GM23338 (cell line): ENCODE results near the gene PSMD4. TPM values are rescaled to one million over a fixed set of nuclear protein-coding genes. Genes with fewer than 3 reads are reported as not detected.

ENCODE experiments used
- ATAC-seq: fragments of 200-7000 bp; cut with Tn5 transposase; 3 replicates; pipeline ENCODE4 v1.9.1; 2020
- DNase-seq: peaks from one replicate; pipeline ENCODE4 v3.0.0-alpha.2; 2015; ENCODE audit warnings: low spot score
- H2AFZ ChIP-seq: fragments of 200-600 bp; sonication (generic); 2 replicates; pipeline ENCODE4 v1.8.0; 2016; ENCODE audit warnings: antibody characterized with exemption, mild to moderate bottlenecking, moderate library complexity
- H3F3A ChIP-seq: fragments of 200-600 bp; sonication (generic); replicated peaks from 2 replicates; pipeline ENCODE4 v1.8.0; 2017; ENCODE audit warnings: antibody characterized with exemption, mixed run types, low read depth
- H3K27ac ChIP-seq: fragments of 200-600 bp; sonication (generic); 2 replicates; pipeline ENCODE4 v1.6.1; 2016; ENCODE audit warnings: low read depth
- H3K27me3 ChIP-seq: fragments of 200-600 bp; sonication (generic); 2 replicates; pipeline ENCODE4 v1.8.0; 2016; ENCODE audit warnings: mild to moderate bottlenecking, mixed run types, moderate library complexity; ENCODE audit not compliant: insufficient read depth
- H3K36me3 ChIP-seq: fragments of 200-600 bp; sonication (generic); 2 replicates; pipeline ENCODE4 v1.8.0; 2016; ENCODE audit warnings: mild to moderate bottlenecking; ENCODE audit not compliant: insufficient read depth
- H3K4me1 ChIP-seq: fragments of 200-600 bp; sonication (generic); 2 replicates; pipeline ENCODE4 v1.8.0; 2016; ENCODE audit warnings: mild to moderate bottlenecking, moderate library complexity; ENCODE audit not compliant: insufficient read depth
- H3K4me2 ChIP-seq: fragments of 200-600 bp; sonication (generic); 2 replicates; pipeline ENCODE4 v1.7.1; 2017; ENCODE audit warnings: mixed run types
- H3K4me3 ChIP-seq: fragments of 200-600 bp; sonication (generic); 2 replicates; pipeline ENCODE4 v1.6.1; 2016; ENCODE audit warnings: mixed run types
- H3K79me2 ChIP-seq: fragments of 200-600 bp; sonication (generic); replicated peaks from 2 replicates; pipeline ENCODE4 v1.8.0; 2017; ENCODE audit warnings: mild to moderate bottlenecking; ENCODE audit not compliant: insufficient read depth
- H3K9me2 ChIP-seq: fragments of 200-600 bp; sonication (generic); 2 replicates; pipeline ENCODE4 v1.8.0; 2017; ENCODE audit not compliant: insufficient read depth
- H4K20me1 ChIP-seq: fragments of 200-600 bp; sonication (generic); replicated peaks from 2 replicates; pipeline ENCODE4 v1.8.0; 2017; ENCODE audit warnings: mild to moderate bottlenecking; ENCODE audit not compliant: insufficient read depth
- H3K27ac Mint-ChIP-seq: 2 replicates; pipeline ENCODE4 v1.8.0; 2020; ENCODE audit warnings: inconsistent platforms, mild to moderate bottlenecking, moderate library complexity, mixed read lengths
- H3K27me3 Mint-ChIP-seq: 3 replicates; pipeline ENCODE4 v1.8.0; 2022; ENCODE audit warnings: low read depth, mild to moderate bottlenecking, moderate library complexity, mixed read lengths, inconsistent platforms; ENCODE audit not compliant: insufficient read depth, poor library complexity
- H3K36me3 Mint-ChIP-seq: 3 replicates; pipeline ENCODE4 v1.8.0; 2021; ENCODE audit warnings: low read depth, mild to moderate bottlenecking, inconsistent platforms, moderate library complexity, mixed read lengths
- H3K4me1 Mint-ChIP-seq: 3 replicates; pipeline ENCODE4 v1.8.0; 2020; ENCODE audit warnings: mild to moderate bottlenecking, inconsistent platforms, mixed read lengths
- H3K4me3 Mint-ChIP-seq: 3 replicates; pipeline ENCODE4 v1.8.0; 2021; ENCODE audit warnings: moderate library complexity, mild to moderate bottlenecking, inconsistent platforms, mixed read lengths
- H3K9me3 Mint-ChIP-seq: 3 replicates; pipeline ENCODE4 v1.8.0; 2020; ENCODE audit warnings: moderate library complexity, mild to moderate bottlenecking, inconsistent platforms, mixed read lengths
- CREB1 ChIP-seq: fragments of 250-450 bp; sonication (Bioruptor Pico); IDR thresholded peaks from 2 replicates; pipeline ENCODE4 v1.5.0; 2020; ENCODE audit warnings: low read depth, mild to moderate bottlenecking, moderate library complexity
- NANOG ChIP-seq: IDR thresholded peaks from 2 replicates; pipeline ENCODE4 v1.6.1; 2016; ENCODE audit warnings: antibody characterized with exemption, borderline replicate concordance
- POLR2AphosphoS5 ChIP-seq: IDR thresholded peaks from 2 replicates; pipeline ENCODE4 v1.6.1; 2016; ENCODE audit warnings: antibody characterized with exemption, low read depth
- STAT1 ChIP-seq: IDR thresholded peaks from one replicate; pipeline ENCODE4 v1.6.1; 2016; ENCODE audit warnings: antibody characterized with exemption; ENCODE audit not compliant: unreplicated experiment
- ZNF114 ChIP-seq: fragments of 250-450 bp; sonication (Bioruptor Pico); IDR thresholded peaks from 2 replicates; pipeline ENCODE4 v1.5.0; 2020; ENCODE audit warnings: mild to moderate bottlenecking, moderate library complexity
- ZNF331 ChIP-seq: fragments of 250-450 bp; sonication (Bioruptor Pico); IDR thresholded peaks from 2 replicates; pipeline ENCODE4 v1.5.0; 2020; ENCODE audit warnings: low read depth, mild to moderate bottlenecking, moderate library complexity
- polyA plus RNA-seq: library from polyadenylated mRNA; unstranded; fragments of >200 nt; fragmentation: Nextera tagmentation; extraction: Ambion mirVana; gene quantifications from 2 replicates; pipeline ENCODE4 v1.2.1, GENCODE V29; 2016
- total RNA-seq: library from RNA; depleted of rRNA; stranded (reverse); fragments of >200 nt; shearing (Covaris generic); gene quantifications from 2 replicates; pipeline ENCODE4 v1.2.3, GENCODE V29; 2014
- TF ChIP-seq, protein P1 (sequence below), 2 experiments: fragments of 200-600 bp in 1 of 2; sonication (generic) in 1 of 2; conservative IDR thresholded peaks; 2 replicates each; pipeline versions ENCODE4 v1.5.1 to v1.6.1; 2016 to 2017; ENCODE audit warnings: antibody characterized with exemption in 2 of 2, low read depth in 2 of 2, mild to moderate bottlenecking in 2 of 2, moderate library complexity in 1 of 2
- TF ChIP-seq, protein P2 (sequence below): IDR thresholded peaks from one replicate; pipeline ENCODE4 v1.6.1; 2018; ENCODE audit warnings: antibody characterized with exemption; ENCODE audit not compliant: unreplicated experiment
- TF ChIP-seq, protein P3 (sequence below): fragments of 250-450 bp; sonication (Bioruptor Pico); IDR thresholded peaks from 2 replicates; pipeline ENCODE4 v1.5.0; 2020; ENCODE audit warnings: mild to moderate bottlenecking, moderate library complexity

Gene PSMD4
- total and polyA plus RNA-seq, 2 experiments from 2014 or later, result 171 to 235 TPM

DNA sequence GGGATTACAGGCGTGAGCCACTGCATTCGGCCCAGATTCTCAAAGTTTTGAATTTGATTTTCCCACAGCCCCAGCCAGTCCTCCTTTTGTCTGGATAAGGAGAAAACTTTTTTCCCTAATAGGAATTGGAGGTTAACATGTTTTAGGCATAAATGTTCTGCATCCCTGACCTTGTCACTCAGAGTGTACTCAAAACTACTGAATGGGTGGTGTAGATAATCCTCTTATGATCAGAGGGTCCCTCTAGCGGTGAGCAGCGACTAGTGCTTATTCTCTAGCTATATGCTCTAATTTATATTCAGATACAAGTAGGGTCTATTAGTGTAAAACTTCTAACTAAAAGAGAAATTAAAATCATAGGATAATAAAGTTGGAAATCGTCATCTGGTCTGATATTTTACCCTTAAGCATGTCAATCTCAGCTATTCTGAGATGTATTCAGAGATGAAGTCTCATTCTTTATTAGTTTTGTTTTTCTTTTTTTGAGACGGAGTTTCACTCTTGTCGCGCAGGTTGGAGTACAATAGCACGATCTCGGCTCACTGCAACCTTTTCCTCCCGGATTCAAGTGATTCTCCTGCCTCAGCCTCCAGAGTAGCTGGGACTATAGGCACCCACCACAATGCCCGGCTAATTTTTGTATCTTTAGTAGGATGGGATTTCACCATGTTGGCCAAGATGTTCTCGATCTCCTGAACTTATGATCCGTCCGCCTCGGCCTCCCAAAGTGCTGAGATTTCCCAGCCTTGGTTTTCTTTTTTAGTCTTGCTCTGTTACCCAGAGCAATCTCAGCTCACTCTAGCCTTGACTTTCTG, 2.7 kb upstream of the PSMD4 start:
- Mint-ChIP-seq H3K27ac (no peak overlapping the region), H3K4me1 (peaks cover 7% of the 10 kb centered on the region), H3K9me3 (peaks cover 3% of the 10 kb centered on the region; the same call in 1 of the 3 replicates), H3K36me3 (peaks cover 30% of the 10 kb centered on the region), H3K4me3 (no peak overlapping the region), H3K27me3 (peaks cover 11% of the 10 kb centered on the region)
- Histone ChIP-seq H3K27ac (no peak overlapping the region), H3K9me2 (no peaks in the 10 kb centered on the region), H3K4me2 (no peak overlapping the region), H3K27me3 (no peaks in the 10 kb centered on the region), H3K4me1 (peaks cover 6% of the 10 kb centered on the region; the same call in 1 of the 2 replicates), H3K79me2 (peaks cover 18% of the 10 kb centered on the region), H3K36me3 (peaks cover 19% of the 10 kb centered on the region), H4K20me1 (peaks cover 6% of the 10 kb centered on the region), H3K4me3 (no peak overlapping the region), H2AFZ (no peak overlapping the region), H3F3A (peaks cover 26% of the 10 kb centered on the region)
- no peak for TF ChIP-seq NANOG
- TF ChIP-seq, protein P1, sequence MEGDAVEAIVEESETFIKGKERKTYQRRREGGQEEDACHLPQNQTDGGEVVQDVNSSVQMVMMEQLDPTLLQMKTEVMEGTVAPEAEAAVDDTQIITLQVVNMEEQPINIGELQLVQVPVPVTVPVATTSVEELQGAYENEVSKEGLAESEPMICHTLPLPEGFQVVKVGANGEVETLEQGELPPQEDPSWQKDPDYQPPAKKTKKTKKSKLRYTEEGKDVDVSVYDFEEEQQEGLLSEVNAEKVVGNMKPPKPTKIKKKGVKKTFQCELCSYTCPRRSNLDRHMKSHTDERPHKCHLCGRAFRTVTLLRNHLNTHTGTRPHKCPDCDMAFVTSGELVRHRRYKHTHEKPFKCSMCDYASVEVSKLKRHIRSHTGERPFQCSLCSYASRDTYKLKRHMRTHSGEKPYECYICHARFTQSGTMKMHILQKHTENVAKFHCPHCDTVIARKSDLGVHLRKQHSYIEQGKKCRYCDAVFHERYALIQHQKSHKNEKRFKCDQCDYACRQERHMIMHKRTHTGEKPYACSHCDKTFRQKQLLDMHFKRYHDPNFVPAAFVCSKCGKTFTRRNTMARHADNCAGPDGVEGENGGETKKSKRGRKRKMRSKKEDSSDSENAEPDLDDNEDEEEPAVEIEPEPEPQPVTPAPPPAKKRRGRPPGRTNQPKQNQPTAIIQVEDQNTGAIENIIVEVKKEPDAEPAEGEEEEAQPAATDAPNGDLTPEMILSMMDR (conservative IDR thresholded peaks at IDR 0.05; ENCODE audit: low read depth in 2 of 2), result peak; percentile 77 to 97
- ATAC-seq (peak; percentile 52), DNase-seq (peak; percentile 93)

DNA sequence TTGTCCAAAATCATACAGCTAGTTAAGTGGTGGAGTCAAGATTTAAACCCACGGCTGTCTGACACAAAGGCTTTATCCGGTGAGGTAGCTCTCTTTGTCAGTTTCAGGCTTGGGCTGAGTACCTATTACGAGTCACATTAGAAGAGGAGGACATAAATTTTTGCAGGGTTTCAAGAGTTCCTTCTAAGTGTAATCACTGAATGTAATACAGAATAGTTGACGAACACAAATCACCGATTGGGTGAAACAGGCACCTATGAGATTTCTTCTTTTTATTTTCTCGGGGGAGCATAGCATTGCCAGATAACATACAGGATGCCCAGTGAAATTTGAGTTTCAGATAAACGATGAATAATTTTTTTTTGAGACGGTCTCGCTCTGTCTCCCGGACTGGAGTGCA, 847 bp downstream of the PSMD4 start:
- Histone ChIP-seq H2AFZ (no peak overlapping the region), H3K4me3 (peak overlapping the region; percentile 85), H3K4me2 (peak overlapping the region; percentile 96), H3K36me3 (no peaks in the 10 kb centered on the region), H3K4me1 (peaks cover 6% of the 10 kb centered on the region; the same call in 1 of the 2 replicates), H3K79me2 (peaks cover 53% of the 10 kb centered on the region), H4K20me1 (peaks cover 16% of the 10 kb centered on the region), H3F3A (peaks cover 9% of the 10 kb centered on the region), H3K27ac (peak overlapping the region; percentile 76), H3K27me3 (no peaks in the 10 kb centered on the region), H3K9me2 (no peaks in the 10 kb centered on the region)
- peaks cover 7% of the 10 kb centered on the region for H3K4me1 Mint-ChIP-seq
- peak overlapping the region; percentile 87 for H3K4me3 Mint-ChIP-seq
- peaks cover 13% of the 10 kb centered on the region; the same call in 2 of the 3 replicates for H3K36me3 Mint-ChIP-seq
- peak overlapping the region; percentile 91 for H3K27ac Mint-ChIP-seq
- ATAC-seq (no peak), DNase-seq (no peak)
- H3K27me3 Mint-ChIP-seq, result peaks cover 11% of the 10 kb centered on the region
- H3K9me3 Mint-ChIP-seq, result peaks cover 3% of the 10 kb centered on the region; the same call in 1 of the 3 replicates
- TF ChIP-seq ZNF114 (CRISPR knock-in tag) (no peak), ZNF331 (CRISPR knock-in tag) (no peak), POLR2AphosphoS5 (no peak), CREB1 (CRISPR knock-in tag) (no peak), STAT1 (no peak)
- TF ChIP-seq, protein P2, sequence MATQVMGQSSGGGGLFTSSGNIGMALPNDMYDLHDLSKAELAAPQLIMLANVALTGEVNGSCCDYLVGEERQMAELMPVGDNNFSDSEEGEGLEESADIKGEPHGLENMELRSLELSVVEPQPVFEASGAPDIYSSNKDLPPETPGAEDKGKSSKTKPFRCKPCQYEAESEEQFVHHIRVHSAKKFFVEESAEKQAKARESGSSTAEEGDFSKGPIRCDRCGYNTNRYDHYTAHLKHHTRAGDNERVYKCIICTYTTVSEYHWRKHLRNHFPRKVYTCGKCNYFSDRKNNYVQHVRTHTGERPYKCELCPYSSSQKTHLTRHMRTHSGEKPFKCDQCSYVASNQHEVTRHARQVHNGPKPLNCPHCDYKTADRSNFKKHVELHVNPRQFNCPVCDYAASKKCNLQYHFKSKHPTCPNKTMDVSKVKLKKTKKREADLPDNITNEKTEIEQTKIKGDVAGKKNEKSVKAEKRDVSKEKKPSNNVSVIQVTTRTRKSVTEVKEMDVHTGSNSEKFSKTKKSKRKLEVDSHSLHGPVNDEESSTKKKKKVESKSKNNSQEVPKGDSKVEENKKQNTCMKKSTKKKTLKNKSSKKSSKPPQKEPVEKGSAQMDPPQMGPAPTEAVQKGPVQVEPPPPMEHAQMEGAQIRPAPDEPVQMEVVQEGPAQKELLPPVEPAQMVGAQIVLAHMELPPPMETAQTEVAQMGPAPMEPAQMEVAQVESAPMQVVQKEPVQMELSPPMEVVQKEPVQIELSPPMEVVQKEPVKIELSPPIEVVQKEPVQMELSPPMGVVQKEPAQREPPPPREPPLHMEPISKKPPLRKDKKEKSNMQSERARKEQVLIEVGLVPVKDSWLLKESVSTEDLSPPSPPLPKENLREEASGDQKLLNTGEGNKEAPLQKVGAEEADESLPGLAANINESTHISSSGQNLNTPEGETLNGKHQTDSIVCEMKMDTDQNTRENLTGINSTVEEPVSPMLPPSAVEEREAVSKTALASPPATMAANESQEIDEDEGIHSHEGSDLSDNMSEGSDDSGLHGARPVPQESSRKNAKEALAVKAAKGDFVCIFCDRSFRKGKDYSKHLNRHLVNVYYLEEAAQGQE, result no peak
- TF ChIP-seq, protein P3, sequence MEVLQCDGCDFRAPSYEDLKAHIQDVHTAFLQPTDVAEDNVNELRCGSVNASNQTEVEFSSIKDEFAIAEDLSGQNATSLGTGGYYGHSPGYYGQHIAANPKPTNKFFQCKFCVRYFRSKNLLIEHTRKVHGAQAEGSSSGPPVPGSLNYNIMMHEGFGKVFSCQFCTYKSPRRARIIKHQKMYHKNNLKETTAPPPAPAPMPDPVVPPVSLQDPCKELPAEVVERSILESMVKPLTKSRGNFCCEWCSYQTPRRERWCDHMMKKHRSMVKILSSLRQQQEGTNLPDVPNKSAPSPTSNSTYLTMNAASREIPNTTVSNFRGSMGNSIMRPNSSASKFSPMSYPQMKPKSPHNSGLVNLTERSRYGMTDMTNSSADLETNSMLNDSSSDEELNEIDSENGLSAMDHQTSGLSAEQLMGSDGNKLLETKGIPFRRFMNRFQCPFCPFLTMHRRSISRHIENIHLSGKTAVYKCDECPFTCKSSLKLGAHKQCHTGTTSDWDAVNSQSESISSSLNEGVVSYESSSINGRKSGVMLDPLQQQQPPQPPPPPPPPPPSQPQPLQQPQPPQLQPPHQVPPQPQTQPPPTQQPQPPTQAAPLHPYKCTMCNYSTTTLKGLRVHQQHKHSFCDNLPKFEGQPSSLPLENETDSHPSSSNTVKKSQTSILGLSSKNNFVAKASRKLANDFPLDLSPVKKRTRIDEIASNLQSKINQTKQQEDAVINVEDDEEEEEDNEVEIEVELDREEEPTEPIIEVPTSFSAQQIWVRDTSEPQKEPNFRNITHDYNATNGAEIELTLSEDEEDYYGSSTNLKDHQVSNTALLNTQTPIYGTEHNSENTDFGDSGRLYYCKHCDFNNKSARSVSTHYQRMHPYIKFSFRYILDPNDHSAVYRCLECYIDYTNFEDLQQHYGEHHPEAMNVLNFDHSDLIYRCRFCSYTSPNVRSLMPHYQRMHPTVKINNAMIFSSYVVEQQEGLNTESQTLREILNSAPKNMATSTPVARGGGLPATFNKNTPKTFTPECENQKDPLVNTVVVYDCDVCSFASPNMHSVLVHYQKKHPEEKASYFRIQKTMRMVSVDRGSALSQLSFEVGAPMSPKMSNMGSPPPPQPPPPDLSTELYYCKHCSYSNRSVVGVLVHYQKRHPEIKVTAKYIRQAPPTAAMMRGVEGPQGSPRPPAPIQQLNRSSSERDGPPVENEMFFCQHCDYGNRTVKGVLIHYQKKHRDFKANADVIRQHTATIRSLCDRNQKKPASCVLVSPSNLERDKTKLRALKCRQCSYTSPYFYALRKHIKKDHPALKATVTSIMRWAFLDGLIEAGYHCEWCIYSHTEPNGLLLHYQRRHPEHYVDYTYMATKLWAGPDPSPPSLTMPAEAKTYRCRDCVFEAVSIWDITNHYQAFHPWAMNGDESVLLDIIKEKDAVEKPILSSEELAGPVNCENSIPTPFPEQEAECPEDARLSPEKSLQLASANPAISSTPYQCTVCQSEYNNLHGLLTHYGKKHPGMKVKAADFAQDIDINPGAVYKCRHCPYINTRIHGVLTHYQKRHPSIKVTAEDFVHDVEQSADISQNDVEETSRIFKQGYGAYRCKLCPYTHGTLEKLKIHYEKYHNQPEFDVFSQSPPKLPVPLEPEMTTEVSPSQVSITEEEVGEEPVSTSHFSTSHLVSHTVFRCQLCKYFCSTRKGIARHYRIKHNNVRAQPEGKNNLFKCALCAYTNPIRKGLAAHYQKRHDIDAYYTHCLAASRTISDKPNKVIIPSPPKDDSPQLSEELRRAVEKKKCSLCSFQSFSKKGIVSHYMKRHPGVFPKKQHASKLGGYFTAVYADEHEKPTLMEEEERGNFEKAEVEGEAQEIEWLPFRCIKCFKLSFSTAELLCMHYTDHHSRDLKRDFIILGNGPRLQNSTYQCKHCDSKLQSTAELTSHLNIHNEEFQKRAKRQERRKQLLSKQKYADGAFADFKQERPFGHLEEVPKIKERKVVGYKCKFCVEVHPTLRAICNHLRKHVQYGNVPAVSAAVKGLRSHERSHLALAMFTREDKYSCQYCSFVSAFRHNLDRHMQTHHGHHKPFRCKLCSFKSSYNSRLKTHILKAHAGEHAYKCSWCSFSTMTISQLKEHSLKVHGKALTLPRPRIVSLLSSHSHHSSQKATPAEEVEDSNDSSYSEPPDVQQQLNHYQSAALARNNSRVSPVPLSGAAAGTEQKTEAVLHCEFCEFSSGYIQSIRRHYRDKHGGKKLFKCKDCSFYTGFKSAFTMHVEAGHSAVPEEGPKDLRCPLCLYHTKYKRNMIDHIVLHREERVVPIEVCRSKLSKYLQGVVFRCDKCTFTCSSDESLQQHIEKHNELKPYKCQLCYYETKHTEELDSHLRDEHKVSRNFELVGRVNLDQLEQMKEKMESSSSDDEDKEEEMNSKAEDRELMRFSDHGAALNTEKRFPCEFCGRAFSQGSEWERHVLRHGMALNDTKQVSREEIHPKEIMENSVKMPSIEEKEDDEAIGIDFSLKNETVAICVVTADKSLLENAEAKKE, result no peak
